SU-DHL-6 (cell line): ENCODE results near the gene GALNT9.

Source experiments
- CTCF ChIP-seq: fragments of 200-600 bp; sonication (generic); IDR thresholded peaks from one replicate; pipeline ENCODE4 v1.5.1; 2017; ENCODE audit warnings: antibody characterized with exemption, mild to moderate bottlenecking, low read length, moderate library complexity; ENCODE audit not compliant: insufficient read depth, poor library complexity, severe bottlenecking
- EZH2phosphoT487 ChIP-seq: fragments of 200-600 bp; sonication (generic), shearing (Covaris generic); conservative IDR thresholded peaks from 2 replicates; pipeline ENCODE4 v1.6.1; 2018; ENCODE audit warnings: mild to moderate bottlenecking, antibody characterized with exemption, low read length, moderate library complexity, mixed read lengths

DNA sequence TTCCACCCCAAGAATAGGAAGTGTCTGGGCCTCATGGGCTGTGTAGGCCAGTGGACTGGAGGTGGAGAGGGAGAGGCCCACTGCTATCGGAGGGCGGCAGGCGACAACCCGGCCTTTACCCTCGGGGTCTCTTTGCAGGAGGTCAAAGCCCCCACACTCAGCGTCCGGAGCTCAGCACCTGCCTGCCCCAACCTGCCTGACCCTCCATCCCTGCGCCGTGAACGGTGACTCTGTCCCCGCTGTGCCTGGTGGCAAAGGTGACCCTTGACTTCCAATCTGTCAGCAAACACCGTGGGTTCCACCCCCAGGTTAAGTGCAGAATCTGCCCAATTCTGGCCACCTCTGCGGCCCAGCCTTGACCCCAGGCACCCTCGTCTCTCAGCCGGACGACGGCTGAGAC is 15.7 kb upstream of the GALNT9 start:
- TF ChIP-seq CTCF = no peak
- TF ChIP-seq EZH2phosphoT487 = no peak
